GM12878 (cell line): ENCODE measurements around the gene GLRX5. TPM values are rescaled to one million over a fixed set of nuclear protein-coding genes. Genes with fewer than 3 reads are reported as not detected.

Experiments used
- ATAC-seq: fragments of 200-7000 bp; cut with Tn5 transposase; 3 replicates; pipeline ENCODE4 v1.9.1; 2020; ENCODE audit warnings: mild to moderate bottlenecking, moderate library complexity
- BruUV-seq: library from RNA; stranded (reverse); fragments of 400-500 nt; replicated peaks from 2 replicates; lab custom pipeline; 2021; lab: Mats Ljungman, UMichigan
- CTCF ChIA-PET: fragments of 300-600 bp; sonication (Branson Sonifier 250); formaldehyde crosslinking; extraction: SDS; loops from one replicate; lab custom pipeline; 2021; ENCODE audit warnings: inconsistent platforms; lab: Yijun Ruan, JAX
- POLR2A ChIA-PET: fragments of 350-600 bp; formaldehyde crosslinking; extraction: SDS; loops from one replicate; lab custom pipeline; 2021; ENCODE audit warnings: inconsistent platforms; lab: Charles Lee
- RAD21 ChIA-PET: fragments of 300-600 bp; sonication (Branson Sonifier 250); formaldehyde crosslinking; loops from one replicate; lab custom pipeline; 2023; ENCODE audit warnings: antibody characterized with exemption; ENCODE audit not compliant: unreplicated experiment; lab: Charles Lee
- SMC1A ChIA-PET: fragments of 300-600 bp; sonication (Branson Sonifier 250); formaldehyde crosslinking; loops from one replicate; lab custom pipeline; 2023; ENCODE audit not compliant: unreplicated experiment, uncharacterized antibody; lab: Charles Lee
- DNase-seq: peaks from one replicate; pipeline ENCODE4 v3.0.0-alpha.2; 2011; ENCODE audit warnings: low read depth, low spot score
- FAIRE-seq: peaks from 3 replicates; lab custom pipeline; 2011; peaks lifted over from hg19 to GRCh38; lab: Jason Lieb, UNC
- H2AFZ ChIP-seq: 2 replicates; pipeline ENCODE4 v1.6.0; 2011; ENCODE audit warnings: low read depth, low read length, control low read depth; ENCODE audit not compliant: control insufficient read depth
- H3K27ac ChIP-seq: 2 replicates; pipeline ENCODE4 v1.5.1; 2011; ENCODE audit warnings: control low read depth; ENCODE audit not compliant: control insufficient read depth, insufficient read depth
- H3K27me3 ChIP-seq, 2 experiments: replicated peaks in 1 of 2; 2 replicates each; pipeline versions ENCODE4 v1.6.0 to v1.6.1; 2011; ENCODE audit warnings: low read length in 1 of 2; ENCODE audit not compliant: control insufficient read depth in 2 of 2, insufficient read depth in 2 of 2
- H3K36me3 ChIP-seq, 2 experiments: 2 replicates each; pipeline ENCODE4 v1.5.1; 2011; ENCODE audit warnings: low read length in 1 of 2; ENCODE audit not compliant: control insufficient read depth in 2 of 2, insufficient read depth in 2 of 2
- H3K4me1 ChIP-seq: 2 replicates; pipeline ENCODE4 v1.6.1; 2011; ENCODE audit warnings: mild to moderate bottlenecking, low read length, moderate library complexity, mixed read lengths; ENCODE audit not compliant: control insufficient read depth, insufficient read depth
- H3K4me2 ChIP-seq: 2 replicates; pipeline ENCODE4 v1.6.0; 2011; ENCODE audit warnings: control low read depth; ENCODE audit not compliant: control insufficient read depth, insufficient read depth
- H3K4me3 ChIP-seq: fragments of 200-600 bp; sonication (generic); 2 replicates; pipeline ENCODE4 v1.5.1; 2016
- H3K79me2 ChIP-seq: 2 replicates; pipeline ENCODE4 v1.6.0; 2011; ENCODE audit warnings: low read length; ENCODE audit not compliant: control insufficient read depth, insufficient read depth
- H3K9ac ChIP-seq: 2 replicates; pipeline ENCODE4 v1.8.0; 2011; ENCODE audit warnings: low read length, control low read depth, mixed read lengths; ENCODE audit not compliant: control insufficient read depth, insufficient read depth
- H3K9me3 ChIP-seq: replicated peaks from 3 replicates; pipeline ENCODE4 v1.5.1; 2011; ENCODE audit warnings: mild to moderate bottlenecking, low read length; ENCODE audit not compliant: control insufficient read depth, insufficient read depth
- H4K20me1 ChIP-seq: 2 replicates; pipeline ENCODE4 v1.6.0; 2011; ENCODE audit not compliant: control insufficient read depth, insufficient read depth
- BCL11A ChIP-seq: IDR thresholded peaks from 2 replicates; pipeline ENCODE4 v1.6.1; 2011; ENCODE audit warnings: low read depth, low read length
- ETV6 ChIP-seq, 2 experiments: fragments of 450-650 bp in 1 of 2; IDR thresholded peaks in 1 of 2; conservative IDR thresholded peaks in 1 of 2; 2 replicates each; pipeline ENCODE4 v1.6.1; 2014; ENCODE audit warnings: antibody characterized with exemption in 1 of 2, borderline replicate concordance in 1 of 2, low read depth in 1 of 2, mild to moderate bottlenecking in 1 of 2, moderate library complexity in 1 of 2
- IKZF2 ChIP-seq, 2 experiments: fragments of 450-650 bp; IDR thresholded peaks; 2 replicates each; pipeline ENCODE4 v1.6.1; 2017; ENCODE audit warnings: mild to moderate bottlenecking in 2 of 2, moderate library complexity in 2 of 2
- KAT2A ChIP-seq: conservative IDR thresholded peaks from 2 replicates; pipeline ENCODE4 v1.6.1; 2011; ENCODE audit warnings: low read depth, low read length; ENCODE audit not compliant: control insufficient read depth
- NR2F1 ChIP-seq: fragments of 450-650 bp; conservative IDR thresholded peaks from 2 replicates; pipeline ENCODE4 v1.6.1; 2017; ENCODE audit warnings: mild to moderate bottlenecking
- PAX5 ChIP-seq: IDR thresholded peaks from 2 replicates; pipeline ENCODE4 v1.6.1; 2011; ENCODE audit warnings: low read depth, low read length, borderline replicate concordance
- STAT3 ChIP-seq: IDR thresholded peaks from 2 replicates; pipeline ENCODE4 v1.6.1; 2011; ENCODE audit warnings: low read depth, low read length, improper control_type of control experiment
- ZNF274 ChIP-seq: IDR thresholded peaks from one replicate; pipeline ENCODE4 v1.8.0; 2011; ENCODE audit not compliant: insufficient read length, insufficient read depth
- WGBS: methylation state at CpG from one replicate; pipeline ENCODE4 v1.1.6; 2016; ENCODE audit warnings: low lambda C conversion rate; ENCODE audit not compliant: insufficient replicate concordance, insufficient coverage; ENCODE audit errors: missing lambda C conversion rate; 5-methylcytosine and 5-hydroxymethylcytosine counted together
- in situ Hi-C: fragments of 300-500 bp; cut with MboI; formaldehyde crosslinking; loops from 9 replicates; pipeline ENCODE4 v1.14.3; 2018; ENCODE audit warnings: mixed read lengths
- intact Hi-C: fragments of 100-400 bp; cut with micrococcal nuclease; formaldehyde crosslinking; loops from one replicate; pipeline ENCODE4 v1.14.2; 2022; ENCODE audit not compliant: unreplicated experiment
- polyA plus RNA-seq, 11 experiments: library from polyadenylated mRNA; depleted of rRNA in 4 of 11; unstranded in 6 of 11; stranded (reverse) in 5 of 11; fragments of >200 nt; fragmentation: Nextera tagmentation in 4 of 11; fragmentation: Illumina TruSeq in 1 of 11; extraction: Ambion mirVana in 4 of 11; extraction: Trizol in 1 of 11; gene quantifications; 1 replicate in 1 of 11; 2 replicates in 10 of 11; pipeline versions ENCODE4 v1.2.1 to v1.2.3, GENCODE V29; 2011 to 2016; ENCODE audit warnings: inconsistent platforms in 2 of 11, missing spikeins in 2 of 11, low read depth in 1 of 11
- total RNA-seq, 4 experiments: library from RNA; depleted of rRNA in 3 of 4; stranded (reverse); fragments of >200 nt in 3 of 4; fragmentation: Illumina TruSeq in 1 of 4; extraction: Trizol in 1 of 4; gene quantifications; 2 replicates each; pipeline versions ENCODE4 v1.2.1 to v1.2.3, GENCODE V29; 2013 to 2021
- TF ChIP-seq, protein P1 (sequence below): IDR thresholded peaks from 2 replicates; pipeline ENCODE4 v1.6.1; 2012; ENCODE audit warnings: improper control_type of control experiment, low read depth, low read length; ENCODE audit not compliant: insufficient replicate concordance
- TF ChIP-seq, protein P2 (sequence below): IDR thresholded peaks from 2 replicates; pipeline ENCODE4 v1.6.1; 2012; ENCODE audit warnings: low read depth, low read length, improper control_type of control experiment
- TF ChIP-seq, protein P3 (sequence below): fragments of 150-350 bp; IDR thresholded peaks from 2 replicates; pipeline ENCODE4 v1.6.1; 2016; ENCODE audit warnings: low read depth, low read length

Gene GLRX5
- total and polyA plus RNA-seq, 10 of the 15 experiments (the other 5 are each of a cell fraction or from before 2014, with no cell fraction given), result 12.8 to 139 (median 55.4) TPM

DNA sequence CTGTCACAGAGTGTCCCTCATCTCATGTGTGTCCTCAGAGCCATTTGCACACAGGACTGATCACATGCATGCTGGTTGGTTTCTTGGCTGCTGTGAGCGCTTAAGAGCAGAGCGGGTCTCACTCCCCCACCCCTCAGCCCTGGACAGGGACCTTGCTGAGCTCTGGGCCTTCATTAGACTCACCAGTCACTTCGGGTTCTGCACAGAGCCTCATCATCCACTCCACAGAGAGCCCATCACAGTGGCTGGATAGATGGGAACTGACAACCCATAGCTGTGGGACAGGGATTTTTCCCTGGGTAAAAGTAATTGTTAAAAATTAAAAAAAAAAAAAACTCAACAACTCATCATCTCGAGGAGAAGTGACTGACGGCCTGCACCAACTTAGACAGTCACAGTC, 8.2 kb downstream of the GLRX5 start:
- in situ Hi-C loops, result no loop called here
- no peaks in the 10 kb centered on the region for H3K9me3 ChIP-seq
- BruUV-seq, result no TSS peak
- no peak overlapping the region for H3K4me3 ChIP-seq
- H3K27ac ChIP-seq, result no peak overlapping the region
- no peak for ATAC-seq
- no peak overlapping the region for H3K9ac ChIP-seq
- no peak for DNase-seq
- no peak overlapping the region for H3K4me2 ChIP-seq
- no peaks in the 10 kb centered on the region for H3K4me1 ChIP-seq
- ChIA-PET RAD21 (no interaction called here), CTCF (no interaction called here), POLR2A (no interaction called here), SMC1A (no interaction called here)
- 86% methylated on average over 5 of the region's 5 CpGs for WGBS
- no peaks in the 10 kb centered on the region for H3K27me3 ChIP-seq
- FAIRE-seq, result no peak
- no peak overlapping the region for H2AFZ ChIP-seq
- peaks cover 0 to 4% of the 10 kb centered on the region in 2 experiments; a peak in 3 of 4 replicates for H3K36me3 ChIP-seq
- no peak for TF ChIP-seq PAX5
- TF ChIP-seq, protein P1, sequence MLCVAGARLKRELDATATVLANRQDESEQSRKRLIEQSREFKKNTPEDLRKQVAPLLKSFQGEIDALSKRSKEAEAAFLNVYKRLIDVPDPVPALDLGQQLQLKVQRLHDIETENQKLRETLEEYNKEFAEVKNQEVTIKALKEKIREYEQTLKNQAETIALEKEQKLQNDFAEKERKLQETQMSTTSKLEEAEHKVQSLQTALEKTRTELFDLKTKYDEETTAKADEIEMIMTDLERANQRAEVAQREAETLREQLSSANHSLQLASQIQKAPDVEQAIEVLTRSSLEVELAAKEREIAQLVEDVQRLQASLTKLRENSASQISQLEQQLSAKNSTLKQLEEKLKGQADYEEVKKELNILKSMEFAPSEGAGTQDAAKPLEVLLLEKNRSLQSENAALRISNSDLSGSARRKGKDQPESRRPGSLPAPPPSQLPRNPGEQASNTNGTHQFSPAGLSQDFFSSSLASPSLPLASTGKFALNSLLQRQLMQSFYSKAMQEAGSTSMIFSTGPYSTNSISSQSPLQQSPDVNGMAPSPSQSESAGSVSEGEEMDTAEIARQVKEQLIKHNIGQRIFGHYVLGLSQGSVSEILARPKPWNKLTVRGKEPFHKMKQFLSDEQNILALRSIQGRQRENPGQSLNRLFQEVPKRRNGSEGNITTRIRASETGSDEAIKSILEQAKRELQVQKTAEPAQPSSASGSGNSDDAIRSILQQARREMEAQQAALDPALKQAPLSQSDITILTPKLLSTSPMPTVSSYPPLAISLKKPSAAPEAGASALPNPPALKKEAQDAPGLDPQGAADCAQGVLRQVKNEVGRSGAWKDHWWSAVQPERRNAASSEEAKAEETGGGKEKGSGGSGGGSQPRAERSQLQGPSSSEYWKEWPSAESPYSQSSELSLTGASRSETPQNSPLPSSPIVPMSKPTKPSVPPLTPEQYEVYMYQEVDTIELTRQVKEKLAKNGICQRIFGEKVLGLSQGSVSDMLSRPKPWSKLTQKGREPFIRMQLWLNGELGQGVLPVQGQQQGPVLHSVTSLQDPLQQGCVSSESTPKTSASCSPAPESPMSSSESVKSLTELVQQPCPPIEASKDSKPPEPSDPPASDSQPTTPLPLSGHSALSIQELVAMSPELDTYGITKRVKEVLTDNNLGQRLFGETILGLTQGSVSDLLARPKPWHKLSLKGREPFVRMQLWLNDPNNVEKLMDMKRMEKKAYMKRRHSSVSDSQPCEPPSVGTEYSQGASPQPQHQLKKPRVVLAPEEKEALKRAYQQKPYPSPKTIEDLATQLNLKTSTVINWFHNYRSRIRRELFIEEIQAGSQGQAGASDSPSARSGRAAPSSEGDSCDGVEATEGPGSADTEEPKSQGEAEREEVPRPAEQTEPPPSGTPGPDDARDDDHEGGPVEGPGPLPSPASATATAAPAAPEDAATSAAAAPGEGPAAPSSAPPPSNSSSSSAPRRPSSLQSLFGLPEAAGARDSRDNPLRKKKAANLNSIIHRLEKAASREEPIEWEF, result no peak
- no peak for TF ChIP-seq ETV6 (conservative IDR thresholded peaks at IDR 0.05 in 1 of 2, IDR thresholded peaks at IDR 0.05 in 1 of 2; ENCODE audit: borderline replicate concordance in 1 of 2, low read depth in 1 of 2)
- TF ChIP-seq STAT3, result no peak
- no peak for TF ChIP-seq ZNF274
- TF ChIP-seq, protein P2, sequence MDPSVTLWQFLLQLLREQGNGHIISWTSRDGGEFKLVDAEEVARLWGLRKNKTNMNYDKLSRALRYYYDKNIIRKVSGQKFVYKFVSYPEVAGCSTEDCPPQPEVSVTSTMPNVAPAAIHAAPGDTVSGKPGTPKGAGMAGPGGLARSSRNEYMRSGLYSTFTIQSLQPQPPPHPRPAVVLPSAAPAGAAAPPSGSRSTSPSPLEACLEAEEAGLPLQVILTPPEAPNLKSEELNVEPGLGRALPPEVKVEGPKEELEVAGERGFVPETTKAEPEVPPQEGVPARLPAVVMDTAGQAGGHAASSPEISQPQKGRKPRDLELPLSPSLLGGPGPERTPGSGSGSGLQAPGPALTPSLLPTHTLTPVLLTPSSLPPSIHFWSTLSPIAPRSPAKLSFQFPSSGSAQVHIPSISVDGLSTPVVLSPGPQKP, result no peak
- TF ChIP-seq BCL11A, result no peak
- no peak for TF ChIP-seq NR2F1
- no peak for TF ChIP-seq KAT2A
- TF ChIP-seq, protein P3, sequence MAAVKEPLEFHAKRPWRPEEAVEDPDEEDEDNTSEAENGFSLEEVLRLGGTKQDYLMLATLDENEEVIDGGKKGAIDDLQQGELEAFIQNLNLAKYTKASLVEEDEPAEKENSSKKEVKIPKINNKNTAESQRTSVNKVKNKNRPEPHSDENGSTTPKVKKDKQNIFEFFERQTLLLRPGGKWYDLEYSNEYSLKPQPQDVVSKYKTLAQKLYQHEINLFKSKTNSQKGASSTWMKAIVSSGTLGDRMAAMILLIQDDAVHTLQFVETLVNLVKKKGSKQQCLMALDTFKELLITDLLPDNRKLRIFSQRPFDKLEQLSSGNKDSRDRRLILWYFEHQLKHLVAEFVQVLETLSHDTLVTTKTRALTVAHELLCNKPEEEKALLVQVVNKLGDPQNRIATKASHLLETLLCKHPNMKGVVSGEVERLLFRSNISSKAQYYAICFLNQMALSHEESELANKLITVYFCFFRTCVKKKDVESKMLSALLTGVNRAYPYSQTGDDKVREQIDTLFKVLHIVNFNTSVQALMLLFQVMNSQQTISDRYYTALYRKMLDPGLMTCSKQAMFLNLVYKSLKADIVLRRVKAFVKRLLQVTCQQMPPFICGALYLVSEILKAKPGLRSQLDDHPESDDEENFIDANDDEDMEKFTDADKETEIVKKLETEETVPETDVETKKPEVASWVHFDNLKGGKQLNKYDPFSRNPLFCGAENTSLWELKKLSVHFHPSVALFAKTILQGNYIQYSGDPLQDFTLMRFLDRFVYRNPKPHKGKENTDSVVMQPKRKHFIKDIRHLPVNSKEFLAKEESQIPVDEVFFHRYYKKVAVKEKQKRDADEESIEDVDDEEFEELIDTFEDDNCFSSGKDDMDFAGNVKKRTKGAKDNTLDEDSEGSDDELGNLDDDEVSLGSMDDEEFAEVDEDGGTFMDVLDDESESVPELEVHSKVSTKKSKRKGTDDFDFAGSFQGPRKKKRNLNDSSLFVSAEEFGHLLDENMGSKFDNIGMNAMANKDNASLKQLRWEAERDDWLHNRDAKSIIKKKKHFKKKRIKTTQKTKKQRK, result no peak
- no peak for TF ChIP-seq IKZF2 (IDR thresholded peaks at IDR 0.05)
- H3K79me2 ChIP-seq, result peaks cover 36% of the 10 kb centered on the region
- intact Hi-C loops, result no loop called here
- no peaks in the 10 kb centered on the region for H4K20me1 ChIP-seq
